CD4-positive, alpha-beta T cell treated with Interferon gamma for 1 hour (primary cell): ENCODE measurements around the gene SDR42E2.
"Not testable (repeated sequence)": the region's sequence is repeated elsewhere in the genome, so short reads cannot be mapped to it uniquely, and the experiment has no call there.

ENCODE experiments used
- DNase-seq: peaks from one replicate; pipeline ENCODE4 v3.0.0-alpha.2; 2020

SDR42E2 gene

GRCh38 chr16:22161999-22162655 is at the start of gene SDR42E2:
TSS of gene SDR42E2 (plus strand) at chr16:22162506. CDS start at chr16:22165583, 3,077 bp downstream.
- peak; percentile 28 for DNase-seq

GRCh38 chr16:22116095-22116700 is 46.1 kb upstream of the SDR42E2 start:
- DNase-seq: no peak

GRCh38 chr16:22117609-22118008 is 44.7 kb upstream of the SDR42E2 start:
- no peak for DNase-seq

- DNase-seq: no peak
Measured at GRCh38 chr16:22120440-22120839, 41.9 kb upstream of the SDR42E2 start.

- DNase-seq: no peak
Measured at GRCh38 chr16:22122239-22122638, 40.1 kb upstream of the SDR42E2 start.

GRCh38 chr16:22123146-22123545 is 39.2 kb upstream of the SDR42E2 start:
- no peak for DNase-seq

GRCh38 chr16:22123759-22124490 is 38.4 kb upstream of the SDR42E2 start:
- no peak for DNase-seq

GRCh38 chr16:22124583-22125284 is 37.6 kb upstream of the SDR42E2 start:
- no peak for DNase-seq

- no peak for DNase-seq
Measured at GRCh38 chr16:22126037-22126558, 36.2 kb upstream of the SDR42E2 start.

GRCh38 chr16:22128537-22128936 is 33.8 kb upstream of the SDR42E2 start:
- not testable (repeated sequence) for DNase-seq

- no peak for DNase-seq
Measured at GRCh38 chr16:22130528-22130927, 31.8 kb upstream of the SDR42E2 start.

GRCh38 chr16:22132801-22133200 is 29.5 kb upstream of the SDR42E2 start:
- no peak for DNase-seq

- DNase-seq: no peak
Measured at GRCh38 chr16:22138482-22138881, 23.8 kb upstream of the SDR42E2 start.

GRCh38 chr16:22139008-22139407 is 23.3 kb upstream of the SDR42E2 start:
- no peak for DNase-seq

- DNase-seq: no peak
Measured at GRCh38 chr16:22139732-22140131, 22.6 kb upstream of the SDR42E2 start.

GRCh38 chr16:22141767-22142166 is 20.5 kb upstream of the SDR42E2 start:
- DNase-seq: no peak

GRCh38 chr16:22144520-22144919 is 17.8 kb upstream of the SDR42E2 start:
- no peak for DNase-seq

- DNase-seq: no peak
Measured at GRCh38 chr16:22147853-22148252, 14.5 kb upstream of the SDR42E2 start.

- no peak for DNase-seq
Measured at GRCh38 chr16:22151246-22151998, 10.9 kb upstream of the SDR42E2 start.

- DNase-seq: no peak
Measured at GRCh38 chr16:22152316-22152715, 10.0 kb upstream of the SDR42E2 start.

GRCh38 chr16:22153078-22153477 is 9.2 kb upstream of the SDR42E2 start:
- DNase-seq: not testable (repeated sequence)

GRCh38 chr16:22161401-22161800 is 905 bp upstream of the SDR42E2 start:
- DNase-seq: no peak

GRCh38 chr16:22162656-22163009 is 327 bp downstream of the SDR42E2 start:
- DNase-seq: no peak
